A549 (cell line): ENCODE measurements around the gene TGFBR2. TPM values are rescaled to one million over a fixed set of nuclear protein-coding genes. Genes with fewer than 3 reads are reported as not detected.

Experiments
- ATAC-seq, 2 experiments: fragments of 200-7000 bp in 1 of 2; fragments of >200 bp in 1 of 2; cut with Nextera tagmentation in 1 of 2; cut with Tn5 transposase in 1 of 2; 3 replicates each; pipeline versions ENCODE4 v1.8.0 to v1.9.1; 2018 to 2020; ENCODE audit warnings: mild to moderate bottlenecking in 1 of 2, moderate library complexity in 1 of 2
- CTCF ChIA-PET: fragments of 300-600 bp; sonication (Branson Sonifier 250); formaldehyde crosslinking; extraction: SDS; loops from one replicate; lab custom pipeline; 2021; ENCODE audit warnings: antibody characterized with exemption, inconsistent platforms; lab: Yijun Ruan, JAX
- POLR2A ChIA-PET: fragments of 350-600 bp; formaldehyde crosslinking; extraction: SDS; loops from one replicate; lab custom pipeline; 2021; ENCODE audit warnings: antibody characterized with exemption, inconsistent platforms; lab: Yijun Ruan, JAX
- DNase-seq, 2 experiments: peaks; one replicate each; pipeline versions ENCODE4 v3.0.0 to v3.0.0-alpha.2; 2011 to 2016; ENCODE audit warnings: low read depth in 1 of 2, low spot score in 1 of 2
- FAIRE-seq: peaks from 2 replicates; lab custom pipeline; 2011; peaks lifted over from hg19 to GRCh38; lab: Jason Lieb, UNC
- H3K27ac ChIP-seq, 2 experiments: fragments of >200 bp; sonication (Bioruptor Twin); formaldehyde crosslinking; 3 replicates each; pipeline ENCODE4 v1.5.1; 2016 to 2017
- H3K4me1 ChIP-seq: fragments of >200 bp; sonication (Bioruptor Twin); formaldehyde crosslinking; 3 replicates; pipeline ENCODE4 v1.6.1; 2016
- H3K4me2 ChIP-seq: fragments of >200 bp; sonication (Bioruptor Twin); formaldehyde crosslinking; 3 replicates; pipeline ENCODE4 v1.6.1; 2016
- H3K4me3 ChIP-seq: fragments of >200 bp; sonication (Bioruptor Twin); formaldehyde crosslinking; 3 replicates; pipeline ENCODE4 v1.5.1; 2016
- H3K9me3 ChIP-seq: fragments of >200 bp; sonication (Bioruptor Twin); formaldehyde crosslinking; 3 replicates; pipeline ENCODE4 v1.6.1; 2016
- BCL3 ChIP-seq: fragments of >200 bp; sonication (Bioruptor Twin); formaldehyde crosslinking; IDR thresholded peaks from 3 replicates; pipeline ENCODE4 v1.6.1; 2016
- CHD2 ChIP-seq: fragments of 150-350 bp; IDR thresholded peaks from 2 replicates; pipeline ENCODE4 v1.6.1; 2014; ENCODE audit warnings: low read length; ENCODE audit not compliant: partially characterized antibody
- E2F6 ChIP-seq: IDR thresholded peaks from 2 replicates; pipeline ENCODE4 v1.6.1; 2012; ENCODE audit warnings: low read depth, borderline replicate concordance
- ELK1 ChIP-seq: fragments of 150-350 bp; IDR thresholded peaks from 2 replicates; pipeline ENCODE4 v1.6.1; 2014; ENCODE audit warnings: low read depth, mild to moderate bottlenecking, low read length
- EP300 ChIP-seq, 2 experiments: fragments of >200 bp; sonication (Bioruptor Twin); formaldehyde crosslinking; IDR thresholded peaks; 2 replicates in 1 of 2; 3 replicates in 1 of 2; pipeline ENCODE4 v1.6.1; 2016 to 2017
- HEYL ChIP-seq: fragments of 250-450 bp; sonication (Bioruptor Pico); IDR thresholded peaks from 2 replicates; pipeline ENCODE4 v1.8.0; 2021; ENCODE audit warnings: mild to moderate bottlenecking, moderate library complexity
- HMGXB4 ChIP-seq: fragments of 250-450 bp; sonication (Bioruptor Pico); IDR thresholded peaks from 2 replicates; pipeline ENCODE4 v1.5.0; 2021; ENCODE audit warnings: mild to moderate bottlenecking, moderate library complexity, borderline replicate concordance
- JUN ChIP-seq, 2 experiments: fragments of >200 bp; sonication (Bioruptor Twin); formaldehyde crosslinking; IDR thresholded peaks; 2 replicates in 1 of 2; 3 replicates in 1 of 2; pipeline ENCODE4 v1.6.1; 2016 to 2017
- KDM1A ChIP-seq: fragments of 200-600 bp; sonication (generic); IDR thresholded peaks from 2 replicates; pipeline ENCODE4 v1.6.1; 2016; ENCODE audit warnings: low read depth, mild to moderate bottlenecking
- KDM5A ChIP-seq: fragments of 200-600 bp; sonication (generic); IDR thresholded peaks from 2 replicates; pipeline ENCODE4 v1.6.1; 2016; ENCODE audit warnings: antibody characterized with exemption, mild to moderate bottlenecking
- MYC ChIP-seq: IDR thresholded peaks from 2 replicates; pipeline ENCODE4 v1.6.1; 2012; ENCODE audit warnings: mild to moderate bottlenecking, inconsistent platforms, low read length, improper control_type of control experiment, borderline replicate concordance
- NPAS2 ChIP-seq: fragments of 250-450 bp; sonication (Bioruptor Pico); IDR thresholded peaks from 2 replicates; pipeline ENCODE4 v1.8.0; 2022; ENCODE audit warnings: mild to moderate bottlenecking, moderate library complexity, borderline replicate concordance
- NR3C1 ChIP-seq: fragments of >200 bp; sonication (Bioruptor Twin); formaldehyde crosslinking; IDR thresholded peaks from 3 replicates; pipeline ENCODE4 v1.6.1; 2017
- RARB ChIP-seq: fragments of 250-450 bp; sonication (Bioruptor Pico); IDR thresholded peaks from 2 replicates; pipeline ENCODE4 v1.8.0; 2021; ENCODE audit warnings: mild to moderate bottlenecking, moderate library complexity
- REST ChIP-seq: fragments of 200-600 bp; sonication (generic); IDR thresholded peaks from 2 replicates; pipeline ENCODE4 v1.6.1; 2016; ENCODE audit warnings: antibody characterized with exemption, mild to moderate bottlenecking, moderate library complexity
- RFX5 ChIP-seq: fragments of 450-650 bp; IDR thresholded peaks from 2 replicates; pipeline ENCODE4 v1.7.1; 2014; ENCODE audit warnings: antibody characterized with exemption, mild to moderate bottlenecking, moderate library complexity
- USF2 ChIP-seq: fragments of 450-650 bp; IDR thresholded peaks from 2 replicates; pipeline ENCODE4 v1.6.1; 2014; ENCODE audit warnings: antibody characterized with exemption
- ZSCAN20 ChIP-seq: fragments of 250-450 bp; sonication (Bioruptor Pico); IDR thresholded peaks from 2 replicates; pipeline ENCODE4 v1.8.0; 2022; ENCODE audit warnings: mild to moderate bottlenecking, moderate library complexity
- WGBS: methylation state at CpG from one replicate; pipeline ENCODE4 v1.1.6; 2017; ENCODE audit errors: missing lambda C conversion rate; 5-methylcytosine and 5-hydroxymethylcytosine counted together
- polyA plus RNA-seq, 4 experiments: library from polyadenylated mRNA; depleted of rRNA in 3 of 4; stranded (reverse); fragments of >200 nt; fragmentation: RNase III in 1 of 4; extraction: RNeasy Plus Mini Kit Qiagen cat#74134 plus additional on column Dnase treatment in 1 of 4; gene quantifications; 2 replicates in 3 of 4; 3 replicates in 1 of 4; pipeline ENCODE4 v1.2.3, GENCODE V29; 2011 to 2017

Gene TGFBR2
- polyA plus RNA-seq, 2 of the 4 experiments (the other 2 are of a cell fraction) = 48.5 to 97.4 TPM

- H3K4me2 ChIP-seq = no peak overlapping the region
- no peak for FAIRE-seq
- 91% methylated on average over 5 of the region's 5 CpGs for WGBS
- CTCF ChIA-PET = interaction anchor here (1.0 to 1.3 kb wide), 3 partner anchors 45 to 300 kb away, joined by 3 read pairs; no protein-coding TSS in a partner anchor
- H3K4me3 ChIP-seq = no peak overlapping the region
- peaks cover 26% of the 10 kb centered on the region for H3K4me1 ChIP-seq
- POLR2A ChIA-PET = no interaction called here
- ATAC-seq = no peak
- DNase-seq = no peak
- no peaks in the 10 kb centered on the region for H3K9me3 ChIP-seq
- no peak for TF ChIP-seq KDM5A
- TF ChIP-seq NR3C1 = no peak
- TF ChIP-seq USF2 = no peak
- TF ChIP-seq REST = no peak
- no peak for TF ChIP-seq EP300 (IDR thresholded peaks at IDR 0.05)
- no peak for TF ChIP-seq MYC
- TF ChIP-seq RARB (CRISPR knock-in tag) = no peak
- TF ChIP-seq CHD2 = no peak
- no peak for TF ChIP-seq RFX5
- TF ChIP-seq E2F6 = no peak
- no peak for TF ChIP-seq ZSCAN20
- TF ChIP-seq KDM1A = no peak
- TF ChIP-seq JUN (IDR thresholded peaks at IDR 0.05) = no peak
- no peak for TF ChIP-seq BCL3
- no peak for TF ChIP-seq HEYL (CRISPR knock-in tag)
- no peak for TF ChIP-seq HMGXB4 (CRISPR knock-in tag)
- no peak overlapping the region for H3K27ac ChIP-seq
Measured at GRCh38 chr3:30646961-30647752, 40.8 kb downstream of the TGFBR2 start.

GRCh38 chr3:30648670-30649357 is 42.4 kb downstream of the TGFBR2 start:
- Histone ChIP-seq H3K4me2 (no peak overlapping the region), H3K9me3 (no peaks in the 10 kb centered on the region), H3K4me3 (no peak overlapping the region), H3K4me1 (peaks cover 13% of the 10 kb centered on the region), H3K27ac (no peak overlapping the region)
- POLR2A ChIA-PET = no interaction called here
- CTCF ChIA-PET = no interaction called here
- 90% methylated on average over 5 of the region's 5 CpGs for WGBS
- FAIRE-seq (no peak), ATAC-seq (0 out of 6 replicates have a peak, but pooled peaks of 1 of the 2 experiments have one; percentile 24), DNase-seq (no peak)
- TF ChIP-seq NPAS2 (no peak), ELK1 (no peak)
